MM.1S (cell line): ENCODE measurements around the gene ATXN1.
"Not testable (repeated sequence)": the region's sequence is repeated elsewhere in the genome, so short reads cannot be mapped to it uniquely, and the experiment has no call there.

ENCODE experiments used
- DNase-seq: peaks from one replicate; pipeline ENCODE4 v3.0.0-alpha.2; 2015
- H2AFZ ChIP-seq: fragments of 300-600 bp; sonication (generic); 2 replicates; pipeline ENCODE4 v1.6.0; 2016; ENCODE audit warnings: antibody characterized with exemption, low read length
- H3F3A ChIP-seq: fragments of 300-600 bp; sonication (generic); 2 replicates; pipeline ENCODE4 v1.6.1; 2016; ENCODE audit warnings: mild to moderate bottlenecking, antibody characterized with exemption, low read length, moderate library complexity, mixed read lengths; ENCODE audit not compliant: insufficient read depth
- H3K27ac ChIP-seq: fragments of 300-600 bp; sonication (generic); 2 replicates; pipeline ENCODE4 v1.5.1; 2016; ENCODE audit warnings: mild to moderate bottlenecking, low read length
- H3K27me3 ChIP-seq: fragments of 300-600 bp; sonication (generic); replicated peaks from 2 replicates; pipeline ENCODE4 v1.6.0; 2016; ENCODE audit warnings: low read length; ENCODE audit not compliant: insufficient read depth
- H3K36me3 ChIP-seq: fragments of 300-600 bp; sonication (generic); replicated peaks from 2 replicates; pipeline ENCODE4 v1.6.1; 2016; ENCODE audit warnings: mild to moderate bottlenecking, low read length, mixed read lengths; ENCODE audit not compliant: insufficient read depth
- H3K4me1 ChIP-seq: fragments of 300-600 bp; sonication (generic); 2 replicates; pipeline ENCODE4 v1.6.1; 2016; ENCODE audit warnings: low read length, mixed read lengths
- H3K4me2 ChIP-seq: fragments of 300-600 bp; sonication (generic); 2 replicates; pipeline ENCODE4 v1.6.0; 2016; ENCODE audit warnings: low read depth, low read length
- H3K4me3 ChIP-seq: fragments of 300-600 bp; sonication (generic); 2 replicates; pipeline ENCODE4 v1.5.1; 2016; ENCODE audit warnings: low read length, mixed read lengths
- H3K79me2 ChIP-seq: fragments of 300-600 bp; sonication (generic); 2 replicates; pipeline ENCODE4 v1.6.1; 2016; ENCODE audit warnings: mixed run types, low read length, mixed read lengths
- H3K9ac ChIP-seq: fragments of 300-600 bp; sonication (generic); 2 replicates; pipeline ENCODE4 v1.6.1; 2016; ENCODE audit warnings: low read length, mixed read lengths
- H3K9me2 ChIP-seq: fragments of 300-600 bp; sonication (generic); replicated peaks from 2 replicates; pipeline ENCODE4 v1.6.1; 2016; ENCODE audit warnings: mild to moderate bottlenecking, low read length, mixed read lengths; ENCODE audit not compliant: insufficient read depth
- H3K9me3 ChIP-seq: fragments of 300-600 bp; sonication (generic); replicated peaks from 2 replicates; pipeline ENCODE4 v1.6.1; 2016; ENCODE audit warnings: mild to moderate bottlenecking, low read length, mixed read lengths; ENCODE audit not compliant: insufficient read depth
- H4K20me1 ChIP-seq: fragments of 300-600 bp; sonication (generic); 2 replicates; pipeline ENCODE4 v1.6.1; 2016; ENCODE audit warnings: mild to moderate bottlenecking, low read length, moderate library complexity, mixed read lengths; ENCODE audit not compliant: insufficient read depth
- EZH2 ChIP-seq: fragments of 300-600 bp; sonication (generic); optimal IDR thresholded peaks from 2 replicates; pipeline ENCODE3; 2017; ENCODE audit warnings: low read depth, mild to moderate bottlenecking, antibody characterized with exemption, low read length, mixed read lengths
- EZH2phosphoT487 ChIP-seq: fragments of 300-600 bp; sonication (generic); IDR thresholded peaks from 2 replicates; pipeline ENCODE4 v1.6.1; 2018; ENCODE audit warnings: antibody characterized with exemption, low read length
- TF ChIP-seq, protein P1 (sequence below): fragments of 300-600 bp; sonication (generic); IDR thresholded peaks from 2 replicates; pipeline ENCODE4 v1.5.1; 2016; ENCODE audit warnings: antibody characterized with exemption, low read length, mixed read lengths

The ATXN1 gene

DNA sequence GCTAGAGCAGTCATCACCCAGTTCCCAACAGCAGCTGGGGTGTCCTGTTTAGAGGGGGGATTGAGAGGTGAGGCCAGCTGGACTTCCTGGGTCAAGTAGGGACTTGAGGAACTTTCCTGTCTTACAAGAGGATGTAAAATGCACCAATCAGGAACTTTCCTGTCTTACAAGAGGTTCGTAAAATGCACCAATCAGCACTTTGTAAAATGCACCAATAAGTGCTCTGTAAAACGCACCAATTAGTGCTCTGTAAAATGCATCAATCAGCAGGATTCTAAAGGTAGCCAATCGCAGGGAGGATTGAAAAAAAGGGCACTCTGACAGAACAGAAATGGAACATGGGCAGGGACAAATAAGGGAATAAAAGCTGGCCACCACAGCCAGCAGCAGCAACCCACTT lies 297.2 kb downstream of the ATXN1 start:
- no peaks in the 10 kb centered on the region for H3K9me3 ChIP-seq
- H3F3A ChIP-seq, result no peaks in the 10 kb centered on the region
- no peaks in the 10 kb centered on the region for H3K9me2 ChIP-seq
- no peaks in the 10 kb centered on the region for H3K79me2 ChIP-seq
- H3K36me3 ChIP-seq, result no peaks in the 10 kb centered on the region
- no peak overlapping the region for H3K27ac ChIP-seq
- H3K27me3 ChIP-seq, result no peaks in the 10 kb centered on the region
- DNase-seq, result no peak
- no peak overlapping the region for H3K4me3 ChIP-seq
- no peak overlapping the region for H3K9ac ChIP-seq
- no peak for TF ChIP-seq EZH2phosphoT487
- no peak for TF ChIP-seq EZH2
- TF ChIP-seq, protein P1, sequence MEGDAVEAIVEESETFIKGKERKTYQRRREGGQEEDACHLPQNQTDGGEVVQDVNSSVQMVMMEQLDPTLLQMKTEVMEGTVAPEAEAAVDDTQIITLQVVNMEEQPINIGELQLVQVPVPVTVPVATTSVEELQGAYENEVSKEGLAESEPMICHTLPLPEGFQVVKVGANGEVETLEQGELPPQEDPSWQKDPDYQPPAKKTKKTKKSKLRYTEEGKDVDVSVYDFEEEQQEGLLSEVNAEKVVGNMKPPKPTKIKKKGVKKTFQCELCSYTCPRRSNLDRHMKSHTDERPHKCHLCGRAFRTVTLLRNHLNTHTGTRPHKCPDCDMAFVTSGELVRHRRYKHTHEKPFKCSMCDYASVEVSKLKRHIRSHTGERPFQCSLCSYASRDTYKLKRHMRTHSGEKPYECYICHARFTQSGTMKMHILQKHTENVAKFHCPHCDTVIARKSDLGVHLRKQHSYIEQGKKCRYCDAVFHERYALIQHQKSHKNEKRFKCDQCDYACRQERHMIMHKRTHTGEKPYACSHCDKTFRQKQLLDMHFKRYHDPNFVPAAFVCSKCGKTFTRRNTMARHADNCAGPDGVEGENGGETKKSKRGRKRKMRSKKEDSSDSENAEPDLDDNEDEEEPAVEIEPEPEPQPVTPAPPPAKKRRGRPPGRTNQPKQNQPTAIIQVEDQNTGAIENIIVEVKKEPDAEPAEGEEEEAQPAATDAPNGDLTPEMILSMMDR, result no peak
- H3K4me2 ChIP-seq, result no peak overlapping the region
- H3K4me1 ChIP-seq, result no peaks in the 10 kb centered on the region
- no peaks in the 10 kb centered on the region for H4K20me1 ChIP-seq
- no peak overlapping the region for H2AFZ ChIP-seq

DNA sequence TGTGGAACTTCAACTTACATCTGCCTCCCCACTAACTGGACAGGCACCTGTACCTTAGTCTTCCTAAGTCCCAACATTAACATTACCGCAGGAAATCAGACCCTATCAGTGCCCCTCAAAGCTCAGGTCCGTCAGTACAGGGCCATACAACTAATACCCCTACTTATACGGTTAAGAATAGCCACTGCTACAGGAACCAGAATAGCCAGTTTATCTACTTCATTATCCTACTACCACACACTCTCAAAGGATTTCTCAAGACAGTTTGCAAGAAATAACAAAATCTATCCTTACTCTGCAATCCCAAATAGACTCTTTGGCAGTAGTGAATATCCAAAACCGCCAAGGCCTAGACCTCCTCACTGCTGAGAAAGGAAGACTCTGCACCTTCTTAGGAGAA lies 298.0 kb downstream of the ATXN1 start:
- not testable (repeated sequence) for H3K27me3 ChIP-seq, H4K20me1 ChIP-seq, H3K79me2 ChIP-seq, H3K4me3 ChIP-seq, H3K27ac ChIP-seq, DNase-seq, H2AFZ ChIP-seq, H3K9me2 ChIP-seq, H3F3A ChIP-seq, H3K9me3 ChIP-seq, H3K4me2 ChIP-seq, H3K4me1 ChIP-seq, H3K9ac ChIP-seq, H3K36me3 ChIP-seq

DNA sequence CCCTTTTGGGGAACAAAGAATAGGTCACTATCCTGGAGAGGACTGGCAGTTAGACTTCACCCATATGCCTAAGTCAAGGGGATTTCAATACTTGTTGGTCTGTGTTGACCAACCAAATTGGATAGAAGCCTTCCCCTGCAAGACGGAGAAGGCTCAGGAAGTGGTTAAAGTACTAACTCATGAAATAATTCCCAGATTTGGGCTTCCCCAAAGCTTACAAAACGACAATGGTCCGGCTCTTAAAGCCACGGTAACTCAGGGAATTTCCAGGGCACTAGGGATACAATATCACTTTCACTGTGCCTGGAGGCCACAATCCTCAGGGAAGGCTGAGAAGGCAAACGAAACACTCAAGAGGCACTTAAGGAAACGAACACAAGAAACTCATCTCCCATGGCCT lies 299.8 kb downstream of the ATXN1 start:
- Histone ChIP-seq H3K9me2 (no peaks in the 10 kb centered on the region), H3K9me3 (no peaks in the 10 kb centered on the region), H3K9ac (no peak overlapping the region), H3K36me3 (no peaks in the 10 kb centered on the region), H3K4me1 (no peaks in the 10 kb centered on the region), H3F3A (no peaks in the 10 kb centered on the region), H3K27me3 (no peaks in the 10 kb centered on the region), H3K4me2 (no peak overlapping the region), H4K20me1 (no peaks in the 10 kb centered on the region), H3K79me2 (no peaks in the 10 kb centered on the region), H3K27ac (no peak overlapping the region), H2AFZ (no peak overlapping the region), H3K4me3 (no peak overlapping the region)
- TF ChIP-seq EZH2phosphoT487 (no peak), EZH2 (no peak)
- TF ChIP-seq, protein P1, result no peak
- DNase-seq, result no peak

DNA sequence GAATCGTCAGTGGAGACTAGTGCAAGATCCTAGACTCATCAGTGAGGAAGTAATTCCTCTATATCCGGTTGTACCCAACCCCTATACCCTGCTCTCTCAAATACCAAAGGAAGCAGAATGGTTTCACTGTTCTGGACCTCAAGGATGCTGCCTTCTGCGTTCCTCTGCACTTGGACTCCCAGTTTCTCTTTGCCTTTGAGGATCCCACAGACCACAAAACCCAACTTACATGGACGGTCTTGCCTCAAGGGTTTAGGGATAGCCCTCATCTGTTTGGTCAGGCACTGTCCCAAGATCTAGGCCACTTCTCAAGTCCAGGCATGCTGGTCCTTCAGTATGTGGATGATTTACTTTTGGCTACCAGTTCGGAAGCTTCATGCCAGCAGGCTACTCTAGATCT lies 301.8 kb downstream of the ATXN1 start:
- H3K4me3 ChIP-seq, H3F3A ChIP-seq, H4K20me1 ChIP-seq, H3K9ac ChIP-seq, H3K36me3 ChIP-seq, H3K9me3 ChIP-seq, H2AFZ ChIP-seq, H3K4me2 ChIP-seq, H3K27me3 ChIP-seq, DNase-seq, H3K9me2 ChIP-seq, H3K27ac ChIP-seq, H3K4me1 ChIP-seq, H3K79me2 ChIP-seq: not testable (repeated sequence)
